ENCODE data around the gene ADGRA1.

DNA sequence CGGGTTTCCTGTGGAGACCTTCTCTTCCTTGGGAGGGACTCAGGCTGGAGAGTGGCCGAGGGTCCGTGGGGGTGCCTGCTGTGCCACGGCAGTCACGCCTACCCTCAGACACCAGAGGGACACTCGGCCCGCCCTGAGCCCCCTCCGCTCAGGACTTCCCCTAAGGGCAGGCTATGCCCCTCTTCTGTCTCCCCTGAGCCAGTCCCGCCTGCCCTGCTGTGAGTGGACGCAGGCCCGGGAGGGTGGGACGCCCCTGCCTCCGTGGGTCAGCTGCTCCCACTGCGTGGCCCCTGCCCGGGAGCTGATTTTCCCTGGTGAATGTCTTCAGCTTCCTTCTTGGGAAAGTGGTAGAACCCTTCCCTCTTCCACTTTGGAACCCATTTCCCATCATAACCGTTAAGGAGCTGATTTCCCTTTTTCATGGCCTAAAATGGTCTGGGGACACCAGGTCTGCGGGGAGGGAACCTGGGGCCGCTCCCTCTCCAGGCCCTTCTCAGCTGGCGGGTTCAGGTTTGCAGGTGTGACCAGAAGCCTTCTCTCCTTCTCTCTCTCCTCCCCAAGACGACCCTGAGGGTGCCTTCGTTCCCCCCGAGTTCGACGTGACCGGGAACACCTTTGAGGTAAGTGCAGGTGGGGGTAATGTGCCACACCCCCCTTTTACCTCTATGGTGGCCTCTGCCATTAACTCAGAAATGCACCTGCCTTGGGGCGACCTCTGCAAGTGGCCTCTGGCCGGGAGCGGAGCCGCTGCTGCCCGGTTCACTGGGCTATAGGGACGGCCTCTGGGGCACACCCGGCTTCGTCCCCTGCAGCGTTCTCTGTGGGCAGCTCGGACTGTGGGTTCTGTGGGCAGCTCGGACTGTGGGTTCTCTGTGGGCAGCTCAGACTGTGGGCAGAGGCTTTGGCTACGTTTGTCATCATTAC is 80.2 kb downstream of the ADGRA1 start:
- TF ChIP-seq ZNF785 (tag by site-specific recombination; IDR thresholded peaks at IDR 0.05) (no peak), ZBTB1 (tag by site-specific recombination; IDR thresholded peaks at IDR 0.05) (no peak)
- TF ChIP-seq, protein P1, sequence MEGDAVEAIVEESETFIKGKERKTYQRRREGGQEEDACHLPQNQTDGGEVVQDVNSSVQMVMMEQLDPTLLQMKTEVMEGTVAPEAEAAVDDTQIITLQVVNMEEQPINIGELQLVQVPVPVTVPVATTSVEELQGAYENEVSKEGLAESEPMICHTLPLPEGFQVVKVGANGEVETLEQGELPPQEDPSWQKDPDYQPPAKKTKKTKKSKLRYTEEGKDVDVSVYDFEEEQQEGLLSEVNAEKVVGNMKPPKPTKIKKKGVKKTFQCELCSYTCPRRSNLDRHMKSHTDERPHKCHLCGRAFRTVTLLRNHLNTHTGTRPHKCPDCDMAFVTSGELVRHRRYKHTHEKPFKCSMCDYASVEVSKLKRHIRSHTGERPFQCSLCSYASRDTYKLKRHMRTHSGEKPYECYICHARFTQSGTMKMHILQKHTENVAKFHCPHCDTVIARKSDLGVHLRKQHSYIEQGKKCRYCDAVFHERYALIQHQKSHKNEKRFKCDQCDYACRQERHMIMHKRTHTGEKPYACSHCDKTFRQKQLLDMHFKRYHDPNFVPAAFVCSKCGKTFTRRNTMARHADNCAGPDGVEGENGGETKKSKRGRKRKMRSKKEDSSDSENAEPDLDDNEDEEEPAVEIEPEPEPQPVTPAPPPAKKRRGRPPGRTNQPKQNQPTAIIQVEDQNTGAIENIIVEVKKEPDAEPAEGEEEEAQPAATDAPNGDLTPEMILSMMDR (tag by site-specific recombination; IDR thresholded peaks at IDR 0.05) = no peak
- TF ChIP-seq, protein P2, sequence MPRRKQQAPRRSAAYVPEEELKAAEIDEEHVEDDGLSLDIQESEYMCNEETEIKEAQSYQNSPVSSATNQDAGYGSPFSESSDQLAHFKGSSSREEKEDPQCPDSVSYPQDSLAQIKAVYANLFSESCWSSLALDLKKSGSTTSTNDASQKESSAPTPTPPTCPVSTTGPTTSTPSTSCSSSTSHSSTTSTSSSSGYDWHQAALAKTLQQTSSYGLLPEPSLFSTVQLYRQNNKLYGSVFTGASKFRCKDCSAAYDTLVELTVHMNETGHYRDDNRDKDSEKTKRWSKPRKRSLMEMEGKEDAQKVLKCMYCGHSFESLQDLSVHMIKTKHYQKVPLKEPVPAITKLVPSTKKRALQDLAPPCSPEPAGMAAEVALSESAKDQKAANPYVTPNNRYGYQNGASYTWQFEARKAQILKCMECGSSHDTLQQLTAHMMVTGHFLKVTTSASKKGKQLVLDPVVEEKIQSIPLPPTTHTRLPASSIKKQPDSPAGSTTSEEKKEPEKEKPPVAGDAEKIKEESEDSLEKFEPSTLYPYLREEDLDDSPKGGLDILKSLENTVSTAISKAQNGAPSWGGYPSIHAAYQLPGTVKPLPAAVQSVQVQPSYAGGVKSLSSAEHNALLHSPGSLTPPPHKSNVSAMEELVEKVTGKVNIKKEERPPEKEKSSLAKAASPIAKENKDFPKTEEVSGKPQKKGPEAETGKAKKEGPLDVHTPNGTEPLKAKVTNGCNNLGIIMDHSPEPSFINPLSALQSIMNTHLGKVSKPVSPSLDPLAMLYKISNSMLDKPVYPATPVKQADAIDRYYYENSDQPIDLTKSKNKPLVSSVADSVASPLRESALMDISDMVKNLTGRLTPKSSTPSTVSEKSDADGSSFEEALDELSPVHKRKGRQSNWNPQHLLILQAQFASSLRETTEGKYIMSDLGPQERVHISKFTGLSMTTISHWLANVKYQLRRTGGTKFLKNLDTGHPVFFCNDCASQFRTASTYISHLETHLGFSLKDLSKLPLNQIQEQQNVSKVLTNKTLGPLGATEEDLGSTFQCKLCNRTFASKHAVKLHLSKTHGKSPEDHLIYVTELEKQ (tag by site-specific recombination; IDR thresholded peaks at IDR 0.05; ENCODE audit: borderline replicate concordance) = no peak
